ENCODE measurements around the gene HCN1.

HCN1 gene

DNA sequence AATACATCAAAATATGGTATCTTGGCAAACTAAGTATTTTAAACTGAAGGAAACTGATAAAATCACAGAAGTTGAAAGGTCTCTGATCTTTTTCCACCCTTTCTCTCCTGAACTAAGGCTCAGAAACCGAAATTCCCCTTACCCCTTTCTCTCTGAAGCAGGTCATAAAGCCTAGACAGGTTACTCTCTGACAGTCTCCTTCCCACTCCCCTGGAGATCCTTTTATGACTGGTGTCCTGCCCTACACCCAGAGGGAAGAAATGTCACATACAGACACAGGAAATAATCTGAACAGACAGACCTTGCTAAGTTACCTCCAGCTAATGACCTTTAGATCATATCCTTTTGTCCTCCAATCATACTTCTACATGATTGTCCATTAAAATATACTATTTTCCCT lies 127.4 kb downstream of the HCN1 start:
- no peak overlapping the region for H3K27ac ChIP-seq (ENCODE audit: low read depth, low read length)
- no peaks in the 10 kb centered on the region for H3K9me3 ChIP-seq (ENCODE audit: control insufficient read depth, insufficient read depth, low read length)
- H3K4me2 ChIP-seq (ENCODE audit: low read length), result no peak overlapping the region
- no peaks in the 10 kb centered on the region for H4K20me1 ChIP-seq (ENCODE audit: control insufficient read depth, insufficient read depth, low read depth, low read length)
- no peaks in the 10 kb centered on the region for H3K9me2 ChIP-seq (replicated peaks; ENCODE audit: control insufficient read depth, low read length)
- no peaks in the 10 kb centered on the region for H3K27me3 ChIP-seq (ENCODE audit: control insufficient read depth, low read length)
- H3K36me3 ChIP-seq (ENCODE audit: control insufficient read depth, low read length), result no peaks in the 10 kb centered on the region
- no peak overlapping the region for H3K4me3 ChIP-seq (ENCODE audit: low read length)
- no peaks in the 10 kb centered on the region for H3K79me2 ChIP-seq (ENCODE audit: control insufficient read depth, low read length)
- no peak for TF ChIP-seq EZH2phosphoT487 (IDR thresholded peaks at IDR 0.05; ENCODE audit: borderline replicate concordance, low read length)
- TF ChIP-seq, protein P1, sequence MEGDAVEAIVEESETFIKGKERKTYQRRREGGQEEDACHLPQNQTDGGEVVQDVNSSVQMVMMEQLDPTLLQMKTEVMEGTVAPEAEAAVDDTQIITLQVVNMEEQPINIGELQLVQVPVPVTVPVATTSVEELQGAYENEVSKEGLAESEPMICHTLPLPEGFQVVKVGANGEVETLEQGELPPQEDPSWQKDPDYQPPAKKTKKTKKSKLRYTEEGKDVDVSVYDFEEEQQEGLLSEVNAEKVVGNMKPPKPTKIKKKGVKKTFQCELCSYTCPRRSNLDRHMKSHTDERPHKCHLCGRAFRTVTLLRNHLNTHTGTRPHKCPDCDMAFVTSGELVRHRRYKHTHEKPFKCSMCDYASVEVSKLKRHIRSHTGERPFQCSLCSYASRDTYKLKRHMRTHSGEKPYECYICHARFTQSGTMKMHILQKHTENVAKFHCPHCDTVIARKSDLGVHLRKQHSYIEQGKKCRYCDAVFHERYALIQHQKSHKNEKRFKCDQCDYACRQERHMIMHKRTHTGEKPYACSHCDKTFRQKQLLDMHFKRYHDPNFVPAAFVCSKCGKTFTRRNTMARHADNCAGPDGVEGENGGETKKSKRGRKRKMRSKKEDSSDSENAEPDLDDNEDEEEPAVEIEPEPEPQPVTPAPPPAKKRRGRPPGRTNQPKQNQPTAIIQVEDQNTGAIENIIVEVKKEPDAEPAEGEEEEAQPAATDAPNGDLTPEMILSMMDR (IDR thresholded peaks at IDR 0.05; ENCODE audit: low read depth, low read length, poor library complexity, severe bottlenecking), result no peak
- no peaks in the 10 kb centered on the region for H3F3A ChIP-seq (ENCODE audit: control insufficient read depth, insufficient read depth)
- H3K4me1 ChIP-seq (ENCODE audit: control insufficient read depth, low read length), result no peaks in the 10 kb centered on the region

DNA sequence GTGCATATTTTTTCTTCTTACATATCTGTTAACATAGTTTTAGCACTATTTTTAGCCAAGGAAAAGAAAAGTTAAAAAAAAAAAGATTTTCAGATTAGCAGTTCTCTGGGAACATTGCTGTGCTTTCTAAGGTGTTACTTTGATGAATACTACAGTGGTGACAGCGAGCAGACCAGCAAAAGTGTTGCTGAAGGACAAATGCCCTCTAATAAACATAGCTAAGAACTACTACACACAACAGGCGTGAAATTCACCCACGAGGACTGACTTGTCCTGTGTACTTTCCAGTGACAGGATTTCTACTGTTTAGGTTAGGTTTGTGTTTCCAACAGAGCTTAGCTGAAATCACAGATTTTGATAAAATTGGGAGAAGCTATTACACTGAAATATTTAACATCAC lies 153.8 kb downstream of the HCN1 start:
- Histone ChIP-seq H3K4me2 (ENCODE audit: low read length) (no peak overlapping the region), H3K27me3 (ENCODE audit: control insufficient read depth, low read length) (no peaks in the 10 kb centered on the region), H3K9me3 (ENCODE audit: control insufficient read depth, insufficient read depth, low read length) (no peaks in the 10 kb centered on the region), H3K27ac (ENCODE audit: low read depth, low read length) (no peak overlapping the region), H3F3A (ENCODE audit: control insufficient read depth, insufficient read depth) (no peaks in the 10 kb centered on the region), H3K9me2 (replicated peaks; ENCODE audit: control insufficient read depth, low read length) (no peaks in the 10 kb centered on the region), H3K4me3 (ENCODE audit: low read length) (no peak overlapping the region), H3K79me2 (ENCODE audit: control insufficient read depth, low read length) (no peaks in the 10 kb centered on the region), H4K20me1 (ENCODE audit: control insufficient read depth, insufficient read depth, low read depth, low read length) (no peaks in the 10 kb centered on the region), H3K4me1 (ENCODE audit: control insufficient read depth, low read length) (no peaks in the 10 kb centered on the region), H3K36me3 (ENCODE audit: control insufficient read depth, low read length) (no peaks in the 10 kb centered on the region)
- TF ChIP-seq EZH2phosphoT487 (IDR thresholded peaks at IDR 0.05; ENCODE audit: borderline replicate concordance, low read length), result no peak
- TF ChIP-seq, protein P1 (IDR thresholded peaks at IDR 0.05; ENCODE audit: low read depth, low read length, poor library complexity, severe bottlenecking), result no peak

DNA sequence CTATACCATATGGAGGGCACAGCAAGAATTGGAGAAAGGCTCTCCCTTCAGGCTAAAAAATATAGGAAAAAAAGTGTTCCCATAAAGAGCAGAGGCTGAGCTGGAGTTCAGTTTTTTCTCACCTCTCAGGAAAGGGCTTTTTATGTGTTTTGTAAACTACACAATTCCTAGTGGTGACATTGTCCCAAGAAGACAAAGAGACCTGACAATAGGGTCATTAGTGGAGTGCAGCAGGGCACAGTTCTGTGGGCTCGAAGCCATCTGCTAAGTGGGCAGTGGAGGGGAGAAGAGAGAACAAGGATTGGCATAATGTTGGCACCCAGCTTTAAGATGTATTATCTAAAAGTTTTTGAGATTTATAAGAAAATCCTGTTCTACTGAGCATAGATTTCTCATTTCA lies 162.5 kb downstream of the HCN1 start:
- Histone ChIP-seq H3K27me3 (ENCODE audit: control insufficient read depth, low read length) (no peaks in the 10 kb centered on the region), H3K4me3 (ENCODE audit: low read length) (no peak overlapping the region), H3K36me3 (ENCODE audit: control insufficient read depth, low read length) (no peaks in the 10 kb centered on the region), H3K9me3 (ENCODE audit: control insufficient read depth, insufficient read depth, low read length) (no peaks in the 10 kb centered on the region), H3K4me2 (ENCODE audit: low read length) (no peak overlapping the region), H3K4me1 (ENCODE audit: control insufficient read depth, low read length) (no peaks in the 10 kb centered on the region), H4K20me1 (ENCODE audit: control insufficient read depth, insufficient read depth, low read depth, low read length) (no peaks in the 10 kb centered on the region), H3K27ac (ENCODE audit: low read depth, low read length) (no peak overlapping the region), H3K9me2 (replicated peaks; ENCODE audit: control insufficient read depth, low read length) (no peaks in the 10 kb centered on the region), H3F3A (ENCODE audit: control insufficient read depth, insufficient read depth) (no peaks in the 10 kb centered on the region), H3K79me2 (ENCODE audit: control insufficient read depth, low read length) (no peaks in the 10 kb centered on the region)
- TF ChIP-seq, protein P1 (IDR thresholded peaks at IDR 0.05; ENCODE audit: low read depth, low read length, poor library complexity, severe bottlenecking), result no peak
- no peak for TF ChIP-seq EZH2phosphoT487 (IDR thresholded peaks at IDR 0.05; ENCODE audit: borderline replicate concordance, low read length)
